RWPE1 (cell line): ENCODE measurements around the gene DENND5A.

ENCODE experiments used
- CTCF ChIA-PET: fragments of 350-600 bp; sonication (Branson Sonifier 250); formaldehyde crosslinking; extraction: SDS; loops from one replicate; lab custom pipeline; 2021; lab: Yijun Ruan, JAX
- POLR2A ChIA-PET: fragments of 400-600 bp; formaldehyde crosslinking; extraction: SDS; loops from one replicate; lab custom pipeline; 2020; ENCODE audit warnings: antibody characterized with exemption; ENCODE audit not compliant: low non-redundant PET; lab: Yijun Ruan, JAX
- DNase-seq: peaks from one replicate; pipeline ENCODE4 v3.0.0; 2012; ENCODE audit warnings: low spot score
- H3K27ac ChIP-seq: fragments of 450-650 bp; 2 replicates; pipeline ENCODE4 v1.5.1; 2017
- CTCF ChIP-seq: fragments of 450-650 bp; conservative IDR thresholded peaks from 2 replicates; pipeline ENCODE4 v1.5.1; 2017; ENCODE audit warnings: low read depth, mild to moderate bottlenecking

Gene DENND5A

GRCh38 chr11:9133956-9134355 is 131.2 kb downstream of the DENND5A start:
- no peak for DNase-seq
- no peak for TF ChIP-seq CTCF
- POLR2A ChIA-PET, result no interaction called here
- no peak overlapping the region for H3K27ac ChIP-seq
- CTCF ChIA-PET, result interaction anchor here (0.6 to 1.2 kb wide), 3 partner anchors 118 to 920 kb away, joined by 4 to 6 read pairs (median 5); no protein-coding TSS in a partner anchor

- POLR2A ChIA-PET, result no interaction called here
- TF ChIP-seq CTCF, result no peak
- DNase-seq, result no peak
- CTCF ChIA-PET, result no interaction called here
- no peak overlapping the region for H3K27ac ChIP-seq
Observed at GRCh38 chr11:9132203-9132878, 132.8 kb downstream of the DENND5A start.

GRCh38 chr11:9130297-9130696 is 134.9 kb downstream of the DENND5A start:
- POLR2A ChIA-PET, result no interaction called here
- no peak for TF ChIP-seq CTCF
- DNase-seq, result no peak
- CTCF ChIA-PET, result no interaction called here
- no peak overlapping the region for H3K27ac ChIP-seq

- CTCF ChIA-PET, result interaction anchor here (1.0 kb wide), 1 partner anchor 11 kb away, joined by 3 read pairs; no protein-coding TSS in a partner anchor
- no peak for TF ChIP-seq CTCF
- POLR2A ChIA-PET, result no interaction called here
- no peak overlapping the region for H3K27ac ChIP-seq
- no peak for DNase-seq
Observed at GRCh38 chr11:9126636-9127035, 138.5 kb downstream of the DENND5A start.

- POLR2A ChIA-PET, result no interaction called here
- H3K27ac ChIP-seq, result no peak overlapping the region
- DNase-seq, result no peak
- CTCF ChIA-PET, result no interaction called here
- TF ChIP-seq CTCF, result no peak
Observed at GRCh38 chr11:9125185-9125886, 139.8 kb downstream of the DENND5A start.

GRCh38 chr11:9123595-9124304 is 141.4 kb downstream of the DENND5A start:
- no peak for TF ChIP-seq CTCF
- H3K27ac ChIP-seq, result no peak overlapping the region
- CTCF ChIA-PET, result no interaction called here

More at GRCh38 chr11:9123595-9124304, 141.4 kb downstream of the DENND5A start:
- DNase-seq, result no peak
- POLR2A ChIA-PET, result no interaction called here
